Esophagus (tissue), 2 donors: Measurements from ENCODE around the gene N4BP2. TPM values are rescaled to one million over a fixed set of nuclear protein-coding genes. Genes with fewer than 3 reads are reported as not detected.

Source experiments
- polyA plus RNA-seq, 2 donors: library from polyadenylated mRNA; stranded (reverse); fragments of 200-250 nt; gene quantifications; one replicate each; pipeline ENCODE4 v1.2.3, GENCODE V29; 2013
- donor health status: healthy with polysubstance abuse.
- donor health status: Bipolar disorder and iron deficiency.

Gene N4BP2
- polyA plus RNA-seq, 2 donors: 1.2 to 1.8 TPM

Other genes with a start within 250 kb of the N4BP2 start
- gene PDS5A, start 78.9 kb upstream of the N4BP2 start, polyA plus RNA-seq: 10 to 100 TPM; 16.8 to 17.0 TPM
- 1 to 10 TPM in 1 of 2 donors, under 1 TPM in 1; 0.87 to 1.1 TPM for gene RHOH, start 140.2 kb downstream of the N4BP2 start, polyA plus RNA-seq